Breast epithelium (tissue), 4 donors: ENCODE measurements around the gene MBD3L2B. TPM values are rescaled to one million over a fixed set of nuclear protein-coding genes. Genes with fewer than 3 reads are reported as not detected.
"Not testable (repeated sequence)": the region's sequence is repeated elsewhere in the genome, so short reads cannot be mapped to it uniquely, and the experiment has no call there.

Source experiments
- DNase-seq, 2 donors: peaks; one replicate each; pipeline ENCODE4 v3.0.0-alpha.2; 2019; ENCODE audit warnings: low spot score in 2 of 2
- H3K27ac ChIP-seq, 2 donors: fragments of 200-600 bp; sonication (generic) in 1 of 2; one replicate each; pipeline ENCODE4 v1.5.1; 2016 to 2019; ENCODE audit warnings: mild to moderate bottlenecking in 1 of 2
- H3K27me3 ChIP-seq, 2 donors: fragments of 200-600 bp; sonication (generic) in 1 of 2; one replicate each; pipeline versions ENCODE4 v1.5.1 to v1.6.0; 2017 to 2019; ENCODE audit warnings: control low read depth in 1 of 2, mild to moderate bottlenecking in 1 of 2
- H3K36me3 ChIP-seq: fragments of 200-600 bp; one replicate; pipeline ENCODE4 v1.5.1; 2019
- H3K4me1 ChIP-seq, 2 donors: fragments of 200-600 bp; sonication (generic); one replicate each; pipeline ENCODE4 v1.5.1; 2016 to 2019; ENCODE audit warnings: control low read depth in 1 of 2
- H3K4me3 ChIP-seq, 3 donors: fragments of 200-600 bp; sonication (generic); 1 replicate in 2 of 3; 2 replicates in 1 of 3; pipeline ENCODE4 v1.5.1; 2016 to 2019; ENCODE audit warnings: mild to moderate bottlenecking in 3 of 3, moderate library complexity in 2 of 3
- H3K9me3 ChIP-seq, 2 donors: fragments of 200-600 bp; sonication (generic) in 1 of 2; one replicate each; pipeline ENCODE4 v1.5.1; 2016 to 2019; ENCODE audit warnings: control low read depth in 1 of 2
- CTCF ChIP-seq, 3 donors: fragments of 450-650 bp; IDR thresholded peaks; one replicate each; pipeline ENCODE4 v1.5.1; 2016 to 2017; ENCODE audit warnings: antibody characterized with exemption in 3 of 3, mild to moderate bottlenecking in 3 of 3, moderate library complexity in 3 of 3
- POLR2A ChIP-seq: fragments of 450-650 bp; IDR thresholded peaks from one replicate; pipeline ENCODE4 v1.6.1; 2016; ENCODE audit warnings: antibody characterized with exemption, mild to moderate bottlenecking, moderate library complexity
- POLR2AphosphoS5 ChIP-seq, 3 donors: sonication (generic); formaldehyde crosslinking; IDR thresholded peaks; one replicate each; pipeline ENCODE4 v1.6.1; 2017; ENCODE audit warnings: antibody characterized with exemption in 3 of 3
- intact Hi-C: fragments of 100-400 bp; cut with DNase I; formaldehyde crosslinking; loops from one replicate; pipeline ENCODE4 v1.15.1; 2023; ENCODE audit warnings: low total_unique reads
- total RNA-seq, 3 donors: library from RNA; depleted of rRNA; stranded (reverse); fragments of >200 nt; gene quantifications; one replicate each; pipeline ENCODE4 v1.1.0, GENCODE V29; 2016

Gene MBD3L2B
- total RNA-seq, 3 donors from 2014 or later = not detected

DNA sequence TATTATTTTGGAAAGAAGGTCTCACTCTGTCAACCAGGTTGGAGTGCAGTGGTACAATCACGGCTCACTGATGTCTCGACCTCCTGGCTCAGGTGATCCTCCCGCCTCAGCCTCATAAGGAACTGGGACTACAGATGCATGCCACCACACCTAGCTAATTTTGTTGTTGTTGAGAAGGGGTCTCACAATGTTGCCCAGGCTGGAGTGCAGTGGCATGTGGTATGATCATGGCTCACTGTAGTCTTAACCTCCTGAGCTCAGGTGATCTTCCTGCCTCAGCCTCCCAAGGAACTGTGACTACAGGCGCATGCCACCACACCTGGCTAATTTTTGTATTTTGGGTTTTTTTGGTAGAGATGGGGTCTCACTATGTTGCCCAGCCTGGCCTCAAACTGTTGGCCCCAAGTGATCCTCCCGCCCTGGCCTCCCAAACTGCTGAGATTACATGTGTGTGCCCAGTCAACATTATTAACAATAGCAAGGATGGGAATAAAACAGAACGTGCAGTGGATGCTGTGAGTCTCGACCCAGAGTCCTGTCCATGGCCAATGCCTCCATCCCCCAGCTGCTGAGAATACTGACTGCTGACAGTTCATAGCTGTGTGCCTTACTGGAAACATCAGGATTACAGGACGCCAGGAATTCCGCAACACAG lies 42.7 kb upstream of the MBD3L2B start:
- no peak for DNase-seq
- Histone ChIP-seq H3K36me3 (no peaks in the 10 kb centered on the region), H3K27me3 (no peaks in the 10 kb centered on the region), H3K9me3 (no peaks in the 10 kb centered on the region), H3K4me1 (no peaks in the 10 kb centered on the region), H3K4me3 (no peak overlapping the region), H3K27ac (no peak overlapping the region)
- no peak for TF ChIP-seq CTCF (IDR thresholded peaks at IDR 0.05)
- TF ChIP-seq POLR2AphosphoS5 (IDR thresholded peaks at IDR 0.05) = no peak
- no peak for TF ChIP-seq POLR2A
- intact Hi-C loops = no loop called here

DNA sequence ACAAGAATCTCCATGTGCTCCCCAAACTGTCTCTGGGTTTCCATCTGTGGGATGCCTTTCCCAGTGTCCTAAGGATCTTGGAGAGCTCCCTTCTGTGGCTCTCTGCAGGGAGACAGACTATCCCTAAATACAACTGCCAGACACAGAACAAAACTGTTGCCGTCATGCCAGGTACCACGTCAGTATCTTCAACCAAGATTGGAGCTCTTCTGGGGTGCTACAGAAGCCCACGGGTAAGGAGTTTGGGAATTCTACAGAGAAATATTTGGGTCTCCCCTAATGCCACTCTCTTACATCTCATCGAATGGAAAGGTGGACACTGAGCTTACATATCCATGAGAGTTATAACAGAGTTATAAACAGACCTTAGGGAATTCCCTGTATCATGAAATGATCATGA lies 42.1 kb upstream of the MBD3L2B start:
- intact Hi-C loops = no loop called here
- Histone ChIP-seq H3K36me3 (no peaks in the 10 kb centered on the region), H3K27me3 (no peaks in the 10 kb centered on the region), H3K4me1 (no peaks in the 10 kb centered on the region), H3K9me3 (no peaks in the 10 kb centered on the region), H3K4me3 (no peak overlapping the region), H3K27ac (no peak overlapping the region)
- DNase-seq = no peak
- TF ChIP-seq CTCF (IDR thresholded peaks at IDR 0.05) = no peak
- TF ChIP-seq POLR2AphosphoS5 (IDR thresholded peaks at IDR 0.05) = no peak
- no peak for TF ChIP-seq POLR2A

- H3K27me3 ChIP-seq, DNase-seq, H3K27ac ChIP-seq, H3K36me3 ChIP-seq, H3K9me3 ChIP-seq, H3K4me3 ChIP-seq, H3K4me1 ChIP-seq, intact Hi-C loops: not testable (repeated sequence)
Observed at GRCh38 chr19:7059977-7060376, 38.7 kb upstream of the MBD3L2B start.

DNA sequence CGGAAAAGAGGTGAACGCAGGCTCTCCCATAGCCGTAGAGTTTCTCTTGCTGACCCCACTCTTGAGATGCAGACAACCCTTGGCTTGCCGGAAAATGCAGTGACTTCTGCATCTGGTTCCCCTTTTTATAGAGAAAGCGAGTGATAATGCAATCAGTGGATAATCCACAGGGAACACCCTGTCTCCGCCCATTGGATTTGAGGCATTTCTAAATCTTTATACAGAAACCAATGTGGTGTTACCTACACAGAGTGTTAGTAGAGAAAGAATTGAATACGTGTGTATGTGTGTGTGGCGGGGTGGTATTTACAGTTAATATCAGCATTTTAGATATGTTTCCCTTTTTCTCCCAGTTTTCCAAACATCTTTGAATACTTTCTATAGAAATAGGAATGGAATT lies 37.3 kb upstream of the MBD3L2B start, which contains the start of gene MBD3L3:
TSS of gene MBD3L3 (minus strand) at position 101 of the 400 bp plus-strand sequence. CDS start at position 30, 71 bp downstream.
- H3K4me1 ChIP-seq, DNase-seq, H3K27ac ChIP-seq, H3K4me3 ChIP-seq, H3K36me3 ChIP-seq, H3K9me3 ChIP-seq, H3K27me3 ChIP-seq, intact Hi-C loops: not testable (repeated sequence)

- H3K27me3 ChIP-seq = not testable (repeated sequence)
Observed at GRCh38 chr19:7056371-7056770, 35.1 kb upstream of the MBD3L2B start.

GRCh38 chr19:7055679-7056078 lies 34.4 kb upstream of the MBD3L2B start:
- H3K27ac ChIP-seq, H3K9me3 ChIP-seq, DNase-seq, intact Hi-C loops, H3K4me3 ChIP-seq, H3K4me1 ChIP-seq, H3K27me3 ChIP-seq, H3K36me3 ChIP-seq: not testable (repeated sequence)

More at GRCh38 chr19:7056371-7056770, 35.1 kb upstream of the MBD3L2B start:
- H3K36me3 ChIP-seq, H3K27ac ChIP-seq, H3K4me1 ChIP-seq, H3K4me3 ChIP-seq, intact Hi-C loops, DNase-seq, H3K9me3 ChIP-seq: not testable (repeated sequence)

- DNase-seq, H3K27ac ChIP-seq, intact Hi-C loops, H3K36me3 ChIP-seq, H3K4me3 ChIP-seq, H3K4me1 ChIP-seq, H3K9me3 ChIP-seq, H3K27me3 ChIP-seq: not testable (repeated sequence)
Observed at GRCh38 chr19:7054635-7055368, 33.6 kb upstream of the MBD3L2B start.

DNA sequence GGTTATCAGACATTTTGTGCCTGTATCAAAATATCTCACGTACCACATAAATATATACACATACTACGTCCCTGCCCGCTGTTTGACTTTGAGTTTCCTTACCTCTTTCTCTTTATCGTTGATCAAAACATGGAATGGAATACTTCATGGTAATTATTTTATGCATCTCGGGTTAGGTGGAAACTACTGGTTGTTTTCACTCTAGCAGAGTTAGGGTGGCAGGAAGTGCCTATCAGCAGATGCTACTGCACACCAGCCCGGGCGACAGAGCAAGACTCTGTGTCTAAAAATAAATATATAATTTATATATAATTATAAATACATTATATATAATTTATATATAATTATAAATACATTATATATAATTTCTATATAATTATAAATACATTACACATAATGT lies 31.7 kb upstream of the MBD3L2B start:
- H3K27me3 ChIP-seq, DNase-seq, H3K36me3 ChIP-seq, H3K4me1 ChIP-seq, H3K4me3 ChIP-seq, H3K9me3 ChIP-seq, H3K27ac ChIP-seq, intact Hi-C loops: not testable (repeated sequence)

DNA sequence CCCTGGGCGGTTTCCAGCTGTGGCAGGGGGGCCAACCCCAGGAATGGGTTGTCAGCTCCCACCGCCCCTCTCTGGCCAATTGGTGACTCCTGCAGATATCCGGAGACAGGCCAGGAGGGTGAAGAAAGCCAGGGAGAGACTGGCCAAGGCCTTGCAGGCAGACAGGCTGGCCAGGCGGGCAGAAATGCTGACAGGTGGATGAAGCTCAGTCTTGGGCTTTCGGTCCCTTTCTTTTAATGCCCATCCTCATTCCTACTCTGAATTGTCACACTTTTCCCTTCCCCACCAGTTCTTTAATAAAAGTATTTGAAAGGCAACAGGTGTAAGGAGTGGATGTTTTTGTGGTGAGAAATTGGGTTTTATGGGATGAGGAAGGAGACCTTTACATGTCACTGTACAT lies 30.2 kb upstream of the MBD3L2B start:
- H3K27ac ChIP-seq, H3K4me3 ChIP-seq, intact Hi-C loops, DNase-seq, H3K36me3 ChIP-seq, H3K4me1 ChIP-seq, H3K27me3 ChIP-seq, H3K9me3 ChIP-seq: not testable (repeated sequence)

- H3K9me3 ChIP-seq, intact Hi-C loops, H3K27ac ChIP-seq, H3K36me3 ChIP-seq, DNase-seq, H3K4me1 ChIP-seq, H3K27me3 ChIP-seq, H3K4me3 ChIP-seq: not testable (repeated sequence)
Observed at GRCh38 chr19:7049021-7049420, 27.8 kb upstream of the MBD3L2B start, which contains the start of gene MBD3L2. Gene MBD3L2, plus strand, starts transcription at chr19:7049321. Its CDS starts 53 bp downstream, at chr19:7049374.

- H3K27me3 ChIP-seq, H3K27ac ChIP-seq, H3K4me1 ChIP-seq, H3K36me3 ChIP-seq, H3K4me3 ChIP-seq, DNase-seq, intact Hi-C loops, H3K9me3 ChIP-seq: not testable (repeated sequence)
Observed at GRCh38 chr19:7041563-7041962, 20.3 kb upstream of the MBD3L2B start.
